A673 (cell line): ENCODE measurements around the gene ACOT12.

Experiments
- CTCF ChIP-seq: fragments of 300-800, 200-600 bp; sonication (generic); conservative IDR thresholded peaks from 2 replicates; pipeline ENCODE4 v1.5.1; 2017; ENCODE audit warnings: low read depth, mild to moderate bottlenecking, antibody characterized with exemption, low read length, moderate library complexity, mixed read lengths
- EZH2 ChIP-seq: fragments of 200-600 bp; sonication (generic); IDR thresholded peaks from 2 replicates; pipeline ENCODE4 v1.6.1; 2017; ENCODE audit warnings: borderline replicate concordance, low read depth, mild to moderate bottlenecking, mixed read lengths, antibody characterized with exemption, low read length; ENCODE audit not compliant: poor library complexity, severe bottlenecking

DNA sequence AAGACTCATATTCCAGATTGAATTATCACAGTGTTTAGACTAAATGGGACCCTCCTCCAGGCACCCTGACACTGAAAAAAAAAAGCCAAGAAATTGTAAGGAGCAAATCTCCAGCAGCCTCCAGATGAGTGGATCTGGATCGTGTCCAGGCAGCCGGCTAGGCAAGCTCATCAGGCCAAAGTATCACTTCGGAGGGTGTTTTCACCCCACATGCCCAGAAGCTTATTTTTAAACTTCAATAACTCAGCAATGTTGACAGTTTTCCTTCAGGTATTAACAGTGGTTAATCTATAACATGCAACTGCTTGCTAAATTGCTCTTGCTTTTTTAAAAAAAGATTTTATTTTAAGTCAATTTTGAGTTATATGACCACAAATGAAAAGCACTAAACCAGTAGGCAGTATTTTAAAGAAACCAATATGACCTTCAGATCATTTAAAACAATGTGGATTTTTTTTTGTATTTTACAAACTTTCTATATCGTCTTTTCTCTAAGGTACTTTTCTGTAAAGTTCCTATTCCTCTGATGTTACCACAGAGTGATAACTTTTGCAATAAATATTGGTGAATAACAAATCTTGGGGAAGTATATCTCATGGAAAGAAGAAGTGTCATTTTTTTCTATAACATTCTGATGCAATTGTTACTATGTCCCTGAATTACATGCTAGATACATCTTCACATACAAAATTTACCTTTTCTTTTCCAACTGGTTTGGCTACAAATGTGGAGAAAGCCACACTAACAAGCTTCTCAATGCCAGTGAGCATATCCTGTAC, 30.7 kb downstream of the ACOT12 start:
- TF ChIP-seq CTCF (no peak), EZH2 (no peak)
